NCI-H748 (cell line): ENCODE results near the gene CRLF2.
"Not testable (repeated sequence)": the region's sequence is repeated elsewhere in the genome, so short reads cannot be mapped to it uniquely, and the experiment has no call there.

Source experiments
- DNase-seq: peaks from one replicate; lab custom pipeline; 2025; ENCODE audit not compliant: unreplicated experiment; lab: John Stamatoyannopoulos, UW

CRLF2 gene

DNA sequence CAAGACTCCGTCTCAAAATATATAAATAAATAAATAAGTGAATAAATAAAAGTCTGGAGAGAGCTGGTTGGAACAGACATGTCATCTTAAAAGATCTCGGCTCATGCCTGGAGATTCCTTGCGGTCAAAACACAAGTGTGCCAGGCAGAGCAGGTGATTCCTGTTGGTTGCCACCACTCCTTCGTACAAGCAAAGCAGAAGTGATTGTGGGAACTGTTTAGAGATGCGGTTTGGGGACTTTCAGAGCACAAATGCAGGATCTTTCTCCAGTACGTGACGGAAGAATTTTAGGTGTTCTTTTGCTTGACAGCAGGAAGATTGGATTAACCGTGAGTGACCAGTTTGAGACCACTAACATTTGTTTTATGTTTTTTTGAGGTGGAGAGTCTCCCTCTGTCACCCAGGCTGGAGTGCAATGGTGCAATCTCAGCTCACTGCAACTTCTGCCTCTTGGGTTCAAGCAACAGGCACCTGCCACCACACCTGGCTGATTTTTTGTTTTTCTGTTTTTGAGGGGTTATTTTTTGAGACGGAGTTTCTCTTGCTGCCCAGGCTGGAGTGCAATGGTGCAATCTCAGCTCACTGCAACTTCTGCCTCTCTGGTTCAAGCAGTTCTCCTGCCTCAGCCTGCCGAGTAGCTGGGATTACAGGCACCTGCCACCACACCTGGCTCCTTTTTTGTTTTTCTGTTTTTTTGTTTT is 2.8 kb upstream of the CRLF2 start:
- no peak for DNase-seq

DNA sequence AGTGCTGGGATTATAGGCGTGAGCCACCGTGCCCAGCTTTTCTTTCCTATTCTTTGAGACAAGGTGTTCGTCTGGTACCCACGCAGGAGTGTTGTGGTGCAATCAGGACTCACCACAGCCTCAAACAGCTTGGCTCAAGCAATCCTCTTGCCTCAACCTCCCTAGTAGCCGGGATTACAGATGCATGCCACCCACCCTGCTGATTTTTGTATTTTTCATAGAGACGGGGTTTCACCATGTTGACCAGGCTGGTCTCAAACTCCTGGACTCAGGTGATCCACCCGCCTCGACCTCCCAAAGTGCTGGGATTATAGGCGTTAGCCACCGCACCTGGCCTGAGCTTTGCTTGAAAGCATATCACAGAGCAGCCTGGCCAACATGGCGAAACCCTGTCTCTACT is 1.5 kb upstream of the CRLF2 start:
- DNase-seq = no peak

DNA sequence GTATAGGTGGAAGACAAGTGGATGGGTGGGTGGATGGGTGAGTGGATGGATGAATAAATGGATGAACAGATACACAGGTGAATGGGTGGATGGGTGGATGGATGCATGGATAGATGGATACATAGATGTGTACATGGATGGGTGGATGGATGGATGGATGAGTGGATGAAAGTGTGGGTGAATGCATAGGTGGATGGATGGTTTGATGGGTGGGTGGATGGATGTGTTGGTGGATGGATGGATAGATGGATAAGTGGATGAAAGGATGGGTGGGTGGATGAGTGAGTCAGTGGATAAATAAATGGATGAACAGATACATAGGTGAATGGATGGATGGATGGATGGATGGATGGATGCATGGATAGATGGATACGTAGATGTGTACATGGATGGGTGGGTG is 1.6 kb downstream of the CRLF2 start:
- no peak for DNase-seq

DNA sequence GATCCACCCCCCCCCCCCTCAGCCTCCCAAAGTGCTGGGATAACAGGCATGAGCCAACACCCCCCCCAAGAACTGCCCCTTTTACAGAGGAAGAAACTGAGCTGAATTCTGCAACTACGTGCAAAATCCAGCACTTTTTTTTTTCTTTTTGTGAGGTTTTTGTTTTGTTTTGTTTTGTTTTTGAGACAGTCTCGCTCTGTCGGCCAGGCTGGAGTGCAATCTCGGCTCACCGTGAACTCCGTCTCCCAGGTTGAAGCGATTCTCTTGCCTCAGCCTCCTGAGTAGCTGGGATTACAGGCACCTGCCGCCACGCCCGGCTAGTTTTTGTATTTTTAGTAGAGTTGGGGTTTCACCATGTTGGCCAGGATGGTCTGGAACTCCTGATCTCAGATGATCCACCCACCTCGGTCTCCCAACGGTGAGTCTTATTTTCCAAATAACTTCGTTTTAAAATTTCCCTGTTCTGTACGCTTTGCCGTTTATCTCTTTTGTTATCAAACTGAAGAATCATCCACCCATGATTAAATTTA is 4.9 kb downstream of the CRLF2 start:
- DNase-seq = no peak

DNA sequence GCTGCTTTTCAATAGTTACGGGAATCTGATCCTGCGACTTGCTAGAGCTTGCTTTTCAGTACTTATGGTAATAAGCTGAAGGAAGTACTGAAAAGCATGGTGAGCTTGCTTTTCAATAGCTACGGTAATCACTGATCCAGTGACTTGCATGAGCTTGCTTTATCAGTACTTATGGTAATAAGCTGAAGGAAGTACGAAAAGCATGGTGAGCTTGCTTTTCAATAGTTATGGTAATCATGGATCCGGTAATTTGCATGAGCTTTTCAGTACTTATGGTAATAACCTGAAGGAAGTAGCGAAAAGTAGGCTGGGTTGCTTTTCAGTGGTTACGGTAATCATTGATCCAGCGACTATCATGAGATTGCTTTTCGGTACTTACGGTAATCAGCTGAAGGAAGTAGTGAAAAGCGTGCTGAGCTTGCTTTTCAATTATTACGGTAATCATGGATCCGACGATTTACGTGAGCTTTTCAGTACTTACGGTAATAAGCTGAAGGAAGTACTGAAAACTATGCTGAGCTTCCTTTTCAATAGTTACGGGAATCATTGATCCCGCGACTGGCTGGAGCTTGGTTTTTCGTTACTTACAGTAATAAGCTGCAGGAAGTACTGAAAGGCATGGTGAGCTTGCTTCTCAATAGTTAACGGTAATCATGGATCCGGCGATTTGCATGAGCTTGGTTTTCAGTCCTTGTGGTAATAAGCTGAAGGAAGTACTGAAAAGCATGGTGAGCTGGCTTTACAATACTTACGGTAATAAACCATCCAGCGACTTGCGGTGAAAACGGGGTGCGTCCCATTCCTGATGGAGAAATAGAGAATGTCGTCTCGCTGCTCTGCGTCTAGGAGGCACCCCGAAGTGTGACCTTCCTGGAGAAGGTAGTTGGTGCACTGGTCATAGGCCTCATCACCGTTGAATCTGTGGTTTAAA is 6.5 kb downstream of the CRLF2 start:
- DNase-seq = no peak

DNA sequence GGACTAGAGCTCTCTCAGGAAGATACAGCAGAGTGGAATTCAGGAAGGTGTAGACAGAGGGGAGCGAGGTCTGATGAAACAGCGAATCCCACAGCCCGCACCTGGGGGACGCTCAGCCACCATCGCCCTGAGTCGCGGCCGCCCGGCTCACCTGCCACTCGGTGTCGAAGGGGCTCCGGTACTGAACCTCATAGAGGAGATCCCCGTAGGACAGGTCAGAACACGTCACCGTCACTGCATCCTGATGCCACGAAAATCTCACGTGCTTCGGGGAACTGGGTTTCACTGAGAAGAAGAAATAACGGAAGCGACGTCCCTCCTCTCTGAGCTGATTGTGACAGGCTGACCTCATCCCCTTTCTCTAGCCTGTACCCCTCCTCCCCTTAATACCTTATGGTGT is 10.2 kb downstream of the CRLF2 start:
- DNase-seq = no peak

DNA sequence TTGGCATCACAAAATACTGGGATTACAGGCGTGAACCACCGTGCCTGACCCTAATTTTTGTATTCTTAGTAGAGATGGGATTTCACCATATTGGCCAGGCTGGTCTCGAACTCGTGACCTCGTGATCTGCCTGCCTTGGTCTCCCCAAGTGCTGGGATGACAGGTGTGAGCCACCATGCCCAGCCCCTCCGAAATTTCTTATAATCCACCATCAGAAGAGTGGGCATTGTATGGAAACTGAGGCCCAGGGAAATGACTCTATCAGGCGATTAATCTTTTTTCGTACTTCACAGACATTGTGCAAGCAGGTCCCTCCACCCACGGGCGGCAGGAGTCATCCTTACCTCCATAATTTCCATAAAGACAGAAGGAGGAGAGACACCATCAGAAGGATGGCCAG is 16.0 kb downstream of the CRLF2 start:
- DNase-seq = no peak

DNA sequence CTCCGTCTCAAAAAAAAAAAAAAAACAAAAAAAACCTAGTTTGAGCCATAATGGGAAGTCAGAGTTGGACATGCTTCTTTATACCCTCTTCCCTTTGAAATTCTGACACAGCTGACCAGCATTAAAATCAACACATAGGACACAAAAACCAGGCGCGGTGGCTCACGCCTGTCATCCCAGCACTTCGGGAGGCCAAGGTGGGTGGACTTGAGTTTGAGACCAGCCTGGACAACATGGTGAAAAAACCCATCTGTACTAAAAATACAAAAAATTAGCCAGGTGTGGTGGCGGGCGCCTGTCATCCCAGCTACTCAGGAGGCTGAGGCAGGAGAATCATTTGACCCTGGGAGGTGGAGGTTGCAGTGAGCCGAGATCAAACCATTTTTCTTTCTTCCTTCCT is 20.3 kb downstream of the CRLF2 start:
- DNase-seq = not testable (repeated sequence)

DNA sequence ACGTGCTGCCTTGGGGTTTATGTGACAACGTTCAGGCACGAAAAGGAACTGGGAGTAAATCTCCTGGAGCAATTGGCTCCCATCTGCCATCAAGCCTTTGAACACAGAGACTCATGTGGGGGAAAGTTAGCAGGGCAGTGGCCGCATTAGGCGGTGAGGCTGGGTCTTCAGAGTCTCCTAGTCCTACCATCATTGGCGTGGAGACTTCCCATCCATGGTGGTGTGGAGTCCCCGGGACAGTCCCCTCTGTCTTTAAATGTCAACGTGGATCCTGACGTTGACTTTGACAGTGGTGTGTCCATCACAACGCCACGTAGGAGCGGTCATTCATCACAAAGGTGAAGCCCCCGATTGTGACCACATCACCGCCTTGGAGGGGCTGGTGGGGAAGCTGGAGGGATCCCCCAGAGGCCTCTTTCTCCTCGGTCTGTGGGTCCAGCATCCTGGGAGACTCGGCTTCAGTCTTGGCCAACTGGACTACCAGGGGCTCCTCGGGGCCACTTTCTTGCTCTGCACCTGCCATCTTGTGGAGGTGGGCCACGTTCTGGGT is 21.8 kb downstream of the CRLF2 start:
- DNase-seq = no peak

DNA sequence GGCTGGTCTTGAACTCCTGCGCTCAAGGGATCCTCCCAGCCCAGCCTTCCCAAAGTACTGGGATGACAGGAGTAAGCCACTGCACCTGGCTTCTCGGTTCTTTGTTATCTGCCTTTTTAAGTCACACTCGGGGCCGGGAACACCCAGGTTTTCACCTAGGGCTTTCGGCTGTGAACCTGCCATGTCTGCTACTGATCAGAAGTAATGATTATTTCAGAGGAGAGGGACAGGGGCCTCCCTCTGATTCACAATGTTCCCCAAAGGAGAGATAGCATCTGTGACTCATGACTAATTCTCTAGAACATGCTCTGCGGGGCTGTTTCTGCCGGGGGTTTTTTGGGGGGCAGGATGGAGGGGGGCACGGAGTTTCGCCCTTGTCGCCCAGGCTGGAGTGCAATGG is 26.9 kb downstream of the CRLF2 start:
- DNase-seq = no peak

DNA sequence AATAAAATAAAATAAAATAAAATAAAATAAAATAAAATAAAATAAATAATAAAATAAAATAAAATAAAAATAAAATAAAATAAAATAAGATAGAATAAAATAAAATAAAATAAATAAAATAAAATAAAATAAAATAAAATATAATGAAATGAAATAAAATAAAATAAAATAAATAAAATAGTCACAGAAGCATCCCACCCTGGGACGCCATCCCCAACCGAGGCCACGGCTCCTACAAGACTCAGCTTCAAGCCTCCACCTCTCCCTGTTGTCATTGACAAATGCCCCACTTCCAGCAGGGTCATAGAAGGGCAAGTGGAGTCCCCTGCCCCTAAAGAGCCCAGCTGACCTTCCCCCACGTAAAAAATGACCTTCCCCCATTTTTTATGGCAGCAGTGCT is 30.2 kb downstream of the CRLF2 start:
- no peak for DNase-seq

DNA sequence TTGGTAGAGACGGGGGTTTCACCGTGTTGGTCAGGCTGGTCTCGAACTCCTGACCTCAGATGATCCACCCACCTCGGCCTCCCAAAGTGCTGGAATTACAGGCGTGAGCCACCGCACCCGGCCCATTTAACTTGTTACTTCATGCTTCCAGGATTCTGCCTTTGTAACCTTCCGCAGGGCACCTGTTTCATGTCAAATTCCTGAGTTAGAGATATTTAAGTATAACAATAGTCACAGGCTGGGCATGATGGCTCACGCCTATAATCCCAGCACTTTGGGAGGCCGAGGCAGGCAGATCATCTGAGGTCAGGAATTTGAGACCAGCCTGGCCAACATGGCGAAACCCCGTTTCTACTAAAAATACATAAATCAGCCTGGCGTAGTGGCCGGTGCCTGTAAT is 30.8 kb downstream of the CRLF2 start:
- DNase-seq = not testable (repeated sequence)

DNA sequence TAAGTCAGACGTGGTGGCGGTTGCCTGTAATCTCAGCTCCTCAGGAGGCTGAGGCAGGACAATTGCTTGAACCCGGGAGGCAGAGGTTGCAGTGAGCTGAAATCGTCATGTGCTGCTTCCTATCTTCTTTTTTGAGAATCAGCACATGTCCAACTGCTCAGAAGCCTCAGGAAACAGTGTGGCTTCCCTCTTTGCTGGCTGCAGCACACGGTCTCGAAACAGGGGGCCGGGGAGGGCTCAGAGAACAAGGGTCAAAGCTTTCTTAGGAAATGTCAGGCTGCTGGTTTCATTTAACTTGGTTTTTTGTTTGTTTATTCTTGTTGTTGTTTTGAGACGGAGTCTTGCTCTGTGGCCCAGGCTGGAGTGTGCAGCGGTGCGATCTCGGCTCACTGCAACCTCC is 31.3 kb downstream of the CRLF2 start:
- DNase-seq = no peak

DNA sequence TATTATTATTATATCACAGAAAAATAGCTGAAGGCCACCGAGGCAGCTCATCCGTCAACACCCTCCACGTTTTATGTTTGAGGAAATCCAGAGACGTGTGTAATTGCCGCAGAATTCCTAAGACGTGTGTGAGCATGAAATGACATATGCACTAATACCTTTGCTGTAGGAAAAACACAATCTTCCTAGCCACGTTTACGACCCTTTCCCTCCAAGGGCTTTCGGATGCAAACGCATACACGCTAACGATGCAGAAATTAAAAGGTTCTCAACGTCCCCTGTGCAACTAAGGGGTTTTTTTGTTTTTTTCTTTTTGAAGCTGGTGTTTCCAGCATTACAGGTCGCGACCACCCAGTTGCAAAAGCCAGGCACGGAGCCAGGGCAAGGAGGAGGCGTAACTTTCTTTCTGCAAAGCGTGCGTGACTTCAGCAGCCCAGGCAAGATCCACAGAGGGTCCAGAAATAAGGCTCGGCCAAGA is 33.8 kb downstream of the CRLF2 start:
- no peak for DNase-seq

DNA sequence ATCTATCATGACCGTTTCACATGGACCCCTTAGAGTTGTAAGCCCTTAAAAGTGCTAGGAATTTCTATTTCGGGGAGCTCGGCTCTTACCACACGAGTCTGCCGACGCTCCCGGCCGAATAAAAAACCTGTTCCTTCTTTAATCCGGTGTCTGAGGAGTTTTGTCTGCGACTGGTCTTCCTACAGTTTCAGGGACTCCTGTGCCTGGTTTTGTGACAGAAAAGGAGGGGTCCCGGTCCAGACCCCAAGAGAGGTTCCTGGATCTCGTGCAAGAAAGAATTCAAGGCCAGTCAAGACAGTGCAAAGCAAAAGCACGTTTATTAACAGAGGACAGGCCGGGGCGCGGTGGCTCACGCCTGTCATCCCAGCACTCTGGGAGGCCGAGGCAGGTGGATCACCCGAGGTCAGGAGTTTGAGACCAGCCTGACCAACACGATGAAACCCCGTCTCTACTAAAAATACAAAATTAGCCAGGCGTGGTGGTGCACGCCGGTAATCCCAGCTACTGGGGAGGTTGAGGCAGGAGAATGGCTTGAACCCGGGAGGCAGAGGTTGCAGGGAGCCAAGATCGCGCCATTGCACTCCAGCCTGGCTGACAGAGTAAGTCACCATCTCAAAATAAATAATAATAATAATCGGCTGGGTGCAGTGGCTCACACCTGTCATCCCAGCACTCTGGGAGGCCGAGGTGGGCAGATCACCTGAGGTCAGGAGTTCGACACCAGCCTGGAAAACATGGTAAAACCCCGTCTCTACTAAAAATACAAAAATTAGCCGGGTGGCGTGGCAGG is 35.7 kb downstream of the CRLF2 start:
- not testable (repeated sequence) for DNase-seq

DNA sequence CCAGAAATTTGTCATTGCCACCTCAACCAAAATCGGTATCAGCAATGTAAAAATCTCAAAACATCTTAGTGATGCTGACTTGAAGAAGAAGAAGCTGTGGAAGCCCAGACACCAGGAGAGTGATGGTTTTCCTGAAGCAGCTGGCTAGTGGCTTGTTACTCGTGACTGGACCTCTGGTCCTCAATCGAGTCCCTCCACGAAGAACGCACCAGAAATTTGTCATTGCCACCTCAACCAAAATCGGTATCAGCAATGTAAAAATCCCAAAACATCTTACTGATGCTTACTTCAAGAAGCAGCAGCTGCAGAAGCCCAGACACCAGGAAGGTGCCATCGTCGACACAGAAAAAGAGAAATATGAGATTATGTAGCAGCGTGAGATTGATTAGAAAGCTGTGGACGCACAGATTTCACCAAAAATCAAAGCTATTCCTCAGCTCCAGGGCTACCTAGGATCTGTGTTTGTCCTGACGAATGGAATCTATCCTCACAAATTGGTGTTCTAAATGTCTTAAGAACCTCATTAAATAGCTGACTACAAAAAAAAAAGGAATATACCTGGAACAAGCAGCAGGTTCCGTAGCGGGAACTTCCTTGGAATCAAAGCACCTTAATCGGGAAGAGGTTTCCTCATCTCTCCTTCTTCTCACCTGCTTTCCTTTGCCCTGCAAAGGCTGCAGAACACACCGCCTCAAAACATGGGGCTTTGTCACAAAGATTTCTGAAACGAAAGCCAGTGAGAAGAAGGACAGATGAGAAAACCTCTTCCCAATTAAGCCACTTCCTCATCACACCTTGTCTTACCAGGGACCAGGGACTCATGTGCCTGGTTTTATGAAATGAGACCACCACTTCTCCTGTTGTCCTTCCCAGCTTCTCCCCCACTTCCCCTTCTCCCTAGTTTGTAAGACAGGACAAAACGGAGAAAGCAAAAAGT is 37.6 kb downstream of the CRLF2 start:
- not testable (repeated sequence) for DNase-seq

DNA sequence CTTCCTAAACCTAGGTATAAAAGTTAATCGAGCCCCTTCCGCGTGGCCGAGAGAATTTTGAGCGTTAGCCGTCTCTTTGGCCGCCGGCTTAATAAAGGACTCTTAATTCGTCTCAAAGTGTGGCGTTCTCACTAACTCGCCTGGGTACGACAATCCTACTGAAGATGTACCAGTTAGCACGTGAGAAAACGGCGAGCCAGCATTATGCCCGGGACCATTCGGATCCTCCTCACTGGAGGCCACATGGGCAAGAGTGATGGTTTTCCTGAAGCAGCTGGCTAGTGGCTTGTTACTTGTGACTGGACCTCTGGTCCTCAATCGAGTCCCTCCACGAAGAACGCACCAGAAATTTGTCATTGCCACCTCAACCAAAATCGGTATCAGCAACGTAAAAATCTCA is 39.0 kb downstream of the CRLF2 start:
- DNase-seq = not testable (repeated sequence)

DNA sequence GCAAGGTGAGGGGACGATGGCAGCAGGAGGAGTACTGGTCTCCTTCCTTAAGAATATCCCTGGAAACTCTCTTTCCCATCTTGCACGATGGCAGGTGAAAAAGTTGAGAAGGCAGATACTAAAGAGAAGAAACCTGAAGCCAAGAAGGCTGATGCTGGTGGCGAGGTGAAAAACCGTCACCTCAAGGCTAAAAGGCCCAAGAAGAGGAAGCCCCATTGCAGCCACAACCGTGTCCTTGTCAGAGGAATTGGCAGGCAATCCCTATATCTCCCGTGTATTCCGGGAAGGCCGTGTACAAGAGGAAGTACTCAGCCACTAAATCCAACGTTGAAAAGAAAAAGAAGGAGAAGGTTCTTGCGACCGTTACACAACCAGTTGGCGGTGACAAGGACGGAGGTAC is 40.0 kb downstream of the CRLF2 start:
- DNase-seq = no peak

DNA sequence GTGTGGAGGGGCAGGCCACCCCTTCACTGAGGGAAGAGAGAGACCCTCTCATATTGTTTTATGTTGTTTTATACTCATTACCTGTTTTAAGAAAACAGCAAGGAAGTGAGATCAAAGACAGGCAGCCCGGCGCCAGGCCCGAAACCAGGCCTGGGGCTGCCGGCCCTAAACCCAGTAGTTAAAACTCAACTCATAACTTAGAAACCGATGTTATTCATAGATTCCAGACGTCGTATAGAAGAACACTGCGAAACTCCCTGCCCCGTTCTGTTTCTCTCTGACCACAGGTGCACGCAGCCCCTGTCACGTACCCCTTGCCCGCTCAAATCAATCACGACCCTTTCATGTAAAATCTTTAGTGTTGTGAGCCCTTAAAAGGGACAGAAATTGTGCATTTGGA is 40.5 kb downstream of the CRLF2 start:
- not testable (repeated sequence) for DNase-seq

DNA sequence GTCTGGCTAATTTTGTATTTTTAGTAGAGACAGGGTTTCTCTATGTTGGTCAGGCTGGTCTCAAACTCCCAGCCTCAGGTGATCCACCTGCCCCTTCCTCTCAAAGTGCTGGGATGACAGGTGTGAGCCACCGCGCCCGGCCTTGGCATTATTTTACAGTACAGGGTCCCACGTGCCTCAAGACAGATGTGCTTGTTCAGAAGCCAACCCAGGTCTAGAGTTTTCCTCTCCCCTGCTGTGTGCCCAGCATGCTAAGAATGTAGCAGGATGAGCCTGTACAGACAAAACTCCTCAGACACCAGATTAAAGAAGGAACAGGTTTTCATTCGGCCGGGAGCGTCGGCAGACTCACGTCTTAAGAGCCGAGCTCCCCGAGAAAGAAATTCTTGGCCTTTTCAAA is 42.2 kb downstream of the CRLF2 start:
- DNase-seq = no peak
